Fibroblast of lung (primary cell): ENCODE measurements around the gene CENPX.

Experiments used
- CTCF ChIP-seq, 2 donors: IDR thresholded peaks in 1 of 2; conservative IDR thresholded peaks in 1 of 2; 1 replicate in 1 of 2; 2 replicates in 1 of 2; pipeline ENCODE4 v1.5.1; 2011 to 2012; ENCODE audit warnings: low read length in 2 of 2, control low read depth in 1 of 2, inconsistent platforms in 1 of 2, low read depth in 1 of 2, mild to moderate bottlenecking in 1 of 2
- EZH2 ChIP-seq: IDR thresholded peaks from 2 replicates; pipeline ENCODE4 v1.5.1; 2012; ENCODE audit warnings: low read length, control low read depth, mild to moderate bottlenecking; ENCODE audit errors: missing control alignments

- TF ChIP-seq CTCF (conservative IDR thresholded peaks at IDR 0.05 in 1 of 2, IDR thresholded peaks at IDR 0.05 in 1 of 2; ENCODE audit: low read depth in 1 of 2, low read length in 2 of 2) (peak; percentile 47), EZH2 (no peak)
These were observed 14.6 kb upstream of the CENPX start, which contains the start of gene DCXR for GRCh38 chr17:82037092-82037888.
